Lower leg skin (tissue), 3 donors: ENCODE results near the gene AIM2.

ENCODE experiments used
- CTCF ChIP-seq, 3 donors: fragments of 450-650 bp; IDR thresholded peaks; one replicate each; pipeline ENCODE4 v1.5.1; 2016; ENCODE audit warnings: antibody characterized with exemption in 3 of 3, mild to moderate bottlenecking in 3 of 3, moderate library complexity in 2 of 3
- POLR2A ChIP-seq, 2 donors: fragments of 450-650 bp; IDR thresholded peaks; one replicate each; pipeline ENCODE4 v1.6.1; 2016 to 2017; ENCODE audit warnings: antibody characterized with exemption in 2 of 2, mild to moderate bottlenecking in 1 of 2, moderate library complexity in 1 of 2

- TF ChIP-seq CTCF (IDR thresholded peaks at IDR 0.05) (no peak), POLR2A (IDR thresholded peaks at IDR 0.05) (no peak)
These were observed 3.0 kb upstream of the AIM2 start for GRCh38 chr1:159079525-159079924.
